HepG2 (cell line): ENCODE data around the gene GFAP. TPM values are rescaled to one million over a fixed set of nuclear protein-coding genes. Genes with fewer than 3 reads are reported as not detected.

Source experiments
- ATF7 ChIP-seq, 2 experiments: fragments of 450-650 bp in 1 of 2; sonication (generic) in 1 of 2; formaldehyde crosslinking in 1 of 2; IDR thresholded peaks; 2 replicates each; pipeline versions ENCODE4 v1.4.0 to v1.6.1; 2016 to 2020; ENCODE audit warnings: antibody characterized with exemption in 1 of 2, mild to moderate bottlenecking in 1 of 2, missing genetic modification reagents in 1 of 2
- CHCHD3 ChIP-seq: sonication (generic); formaldehyde crosslinking; IDR thresholded peaks from 2 replicates; pipeline ENCODE4 v1.8.0; 2022; ENCODE audit warnings: mild to moderate bottlenecking, missing genetic modification reagents, moderate library complexity
- FOXK1 ChIP-seq: sonication (generic); formaldehyde crosslinking; IDR thresholded peaks from 2 replicates; pipeline ENCODE4 v1.4.0; 2020; ENCODE audit warnings: low read depth, missing genetic modification reagents, borderline replicate concordance
- GMEB2 ChIP-seq: IDR thresholded peaks from 2 replicates; pipeline ENCODE4 v1.6.1; 2016; ENCODE audit warnings: missing biosample characterization, missing genetic modification reagents, low read depth
- MED8 ChIP-seq: sonication (generic); formaldehyde crosslinking; IDR thresholded peaks from 2 replicates; pipeline ENCODE4 v1.8.1; 2023; ENCODE audit warnings: mild to moderate bottlenecking, missing genetic modification reagents; ENCODE audit not compliant: insufficient replicate concordance
- MLLT10 ChIP-seq: sonication (generic); formaldehyde crosslinking; IDR thresholded peaks from 2 replicates; pipeline ENCODE4 v1.4.0; 2020; ENCODE audit warnings: missing genetic modification reagents
- NCOA1 ChIP-seq: sonication (generic); formaldehyde crosslinking; IDR thresholded peaks from 2 replicates; pipeline ENCODE4 v1.9.0; 2021; ENCODE audit warnings: missing genetic modification reagents
- RBFOX2 ChIP-seq: fragments of 200-400 bp; formaldehyde crosslinking; IDR thresholded peaks from 2 replicates; pipeline ENCODE4 v1.6.1; 2017; ENCODE audit warnings: low read depth, mild to moderate bottlenecking, low read length
- TBL1XR1 ChIP-seq: fragments of 150-350 bp; IDR thresholded peaks from 2 replicates; pipeline ENCODE4 v1.6.1; 2014; ENCODE audit warnings: borderline replicate concordance, low read length; ENCODE audit not compliant: partially characterized antibody
- U2AF2 ChIP-seq: fragments of 200-400 bp; formaldehyde crosslinking; IDR thresholded peaks from 2 replicates; pipeline ENCODE4 v1.6.1; 2017; ENCODE audit warnings: low read depth, mild to moderate bottlenecking, low read length
- ZNF260 ChIP-seq: sonication (generic); formaldehyde crosslinking; IDR thresholded peaks from 2 replicates; pipeline ENCODE4 v1.4.0; 2020; ENCODE audit warnings: missing genetic modification reagents, low read depth, mild to moderate bottlenecking, borderline replicate concordance
- ZNF432 ChIP-seq: sonication (generic); formaldehyde crosslinking; IDR thresholded peaks from 2 replicates; pipeline ENCODE4 v1.5.0; 2020; ENCODE audit warnings: missing genetic modification reagents, mild to moderate bottlenecking, borderline replicate concordance
- ZNF577 ChIP-seq: sonication (generic); formaldehyde crosslinking; IDR thresholded peaks from 2 replicates; pipeline ENCODE4 v1.4.0; 2020; ENCODE audit warnings: mild to moderate bottlenecking, low read depth, missing genetic modification reagents, borderline replicate concordance
- ZNF644 ChIP-seq: IDR thresholded peaks from 2 replicates; pipeline ENCODE4 v1.6.1; 2016; ENCODE audit warnings: low read depth
- polyA plus RNA-seq, 8 experiments: library from polyadenylated mRNA; depleted of rRNA in 3 of 8; stranded (reverse) in 7 of 8; unstranded in 1 of 8; fragments of >200 nt; fragmentation: Illumina TruSeq in 4 of 8; extraction: Trizol in 4 of 8; gene quantifications; 2 replicates each; pipeline versions ENCODE4 v1.2.1 to v1.2.3, GENCODE V29; 2011 to 2016; ENCODE audit warnings: low read depth in 4 of 8, missing spikeins in 1 of 8, mixed read lengths in 1 of 8; ENCODE audit not compliant: insufficient read depth in 1 of 8
- total RNA-seq, 5 experiments: library from RNA; depleted of rRNA; stranded (reverse); fragments of >200 nt; fragmentation: Illumina TruSeq; extraction: Trizol; gene quantifications; 2 replicates each; pipeline ENCODE4 v1.2.3, GENCODE V29; 2016; ENCODE audit warnings: low read depth in 1 of 5
- TF ChIP-seq, protein P1 (sequence below), 2 experiments: fragments of 450-650 bp in 1 of 2; sonication (generic) in 1 of 2; formaldehyde crosslinking in 1 of 2; IDR thresholded peaks; 2 replicates each; pipeline versions ENCODE4 v1.6.1 to v1.8.0; 2016 to 2022; ENCODE audit warnings: antibody characterized with exemption in 1 of 2, mild to moderate bottlenecking in 1 of 2, missing genetic modification reagents in 1 of 2

GFAP gene
- total and polyA plus RNA-seq, 2 of the 13 experiments (the other 11 are each of a cell fraction or from before 2014, with no cell fraction given), result 0.11 to 0.29 TPM

GRCh38 chr17:44899074-44899782, 16.1 kb downstream of the GFAP start, which contains the start of gene EFTUD2 (continued):
- TF ChIP-seq, protein P1, sequence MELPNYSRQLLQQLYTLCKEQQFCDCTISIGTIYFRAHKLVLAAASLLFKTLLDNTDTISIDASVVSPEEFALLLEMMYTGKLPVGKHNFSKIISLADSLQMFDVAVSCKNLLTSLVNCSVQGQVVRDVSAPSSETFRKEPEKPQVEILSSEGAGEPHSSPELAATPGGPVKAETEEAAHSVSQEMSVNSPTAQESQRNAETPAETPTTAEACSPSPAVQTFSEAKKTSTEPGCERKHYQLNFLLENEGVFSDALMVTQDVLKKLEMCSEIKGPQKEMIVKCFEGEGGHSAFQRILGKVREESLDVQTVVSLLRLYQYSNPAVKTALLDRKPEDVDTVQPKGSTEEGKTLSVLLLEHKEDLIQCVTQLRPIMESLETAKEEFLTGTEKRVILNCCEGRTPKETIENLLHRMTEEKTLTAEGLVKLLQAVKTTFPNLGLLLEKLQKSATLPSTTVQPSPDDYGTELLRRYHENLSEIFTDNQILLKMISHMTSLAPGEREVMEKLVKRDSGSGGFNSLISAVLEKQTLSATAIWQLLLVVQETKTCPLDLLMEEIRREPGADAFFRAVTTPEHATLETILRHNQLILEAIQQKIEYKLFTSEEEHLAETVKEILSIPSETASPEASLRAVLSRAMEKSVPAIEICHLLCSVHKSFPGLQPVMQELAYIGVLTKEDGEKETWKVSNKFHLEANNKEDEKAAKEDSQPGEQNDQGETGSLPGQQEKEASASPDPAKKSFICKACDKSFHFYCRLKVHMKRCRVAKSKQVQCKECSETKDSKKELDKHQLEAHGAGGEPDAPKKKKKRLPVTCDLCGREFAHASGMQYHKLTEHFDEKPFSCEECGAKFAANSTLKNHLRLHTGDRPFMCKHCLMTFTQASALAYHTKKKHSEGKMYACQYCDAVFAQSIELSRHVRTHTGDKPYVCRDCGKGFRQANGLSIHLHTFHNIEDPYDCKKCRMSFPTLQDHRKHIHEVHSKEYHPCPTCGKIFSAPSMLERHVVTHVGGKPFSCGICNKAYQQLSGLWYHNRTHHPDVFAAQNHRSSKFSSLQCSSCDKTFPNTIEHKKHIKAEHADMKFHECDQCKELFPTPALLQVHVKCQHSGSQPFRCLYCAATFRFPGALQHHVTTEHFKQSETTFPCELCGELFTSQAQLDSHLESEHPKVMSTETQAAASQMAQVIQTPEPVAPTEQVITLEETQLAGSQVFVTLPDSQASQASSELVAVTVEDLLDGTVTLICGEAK (IDR thresholded peaks at IDR 0.05), result no peak
- TF ChIP-seq, protein P1 (CRISPR knock-in tag; IDR thresholded peaks at IDR 0.05), result peak; percentile 90
- TF ChIP-seq MED8 (no peak), MLLT10 (CRISPR knock-in tag) (no peak), TBL1XR1 (peak; percentile 46), ZNF644 (CRISPR knock-in tag) (no peak), ZNF432 (CRISPR knock-in tag) (no peak), ATF7 (IDR thresholded peaks at IDR 0.05) (no peak), ATF7 (CRISPR knock-in tag; IDR thresholded peaks at IDR 0.05) (peak; percentile 66), RBFOX2 (peak; percentile 90), NCOA1 (CRISPR knock-in tag) (peak; percentile 91; the same call in 1 of the 2 replicates), ZNF260 (CRISPR knock-in tag) (no peak), GMEB2 (CRISPR knock-in tag) (peak; percentile 88), U2AF2 (0 out of 2 replicates have a peak, but pooled peaks have one; percentile 5), FOXK1 (CRISPR knock-in tag) (peak; percentile 99), CHCHD3 (CRISPR knock-in tag) (no peak), ZNF577 (CRISPR knock-in tag) (no peak)
